MM.1S (cell line): Measurements from ENCODE around the gene KDM4E.

Source experiments
- EZH2 ChIP-seq: fragments of 300-600 bp; sonication (generic); optimal IDR thresholded peaks from 2 replicates; pipeline ENCODE3; 2017; ENCODE audit warnings: low read depth, mild to moderate bottlenecking, antibody characterized with exemption, low read length, mixed read lengths
- TF ChIP-seq, protein P1 (sequence below): fragments of 300-600 bp; sonication (generic); IDR thresholded peaks from 2 replicates; pipeline ENCODE4 v1.5.1; 2016; ENCODE audit warnings: antibody characterized with exemption, low read length, mixed read lengths

DNA sequence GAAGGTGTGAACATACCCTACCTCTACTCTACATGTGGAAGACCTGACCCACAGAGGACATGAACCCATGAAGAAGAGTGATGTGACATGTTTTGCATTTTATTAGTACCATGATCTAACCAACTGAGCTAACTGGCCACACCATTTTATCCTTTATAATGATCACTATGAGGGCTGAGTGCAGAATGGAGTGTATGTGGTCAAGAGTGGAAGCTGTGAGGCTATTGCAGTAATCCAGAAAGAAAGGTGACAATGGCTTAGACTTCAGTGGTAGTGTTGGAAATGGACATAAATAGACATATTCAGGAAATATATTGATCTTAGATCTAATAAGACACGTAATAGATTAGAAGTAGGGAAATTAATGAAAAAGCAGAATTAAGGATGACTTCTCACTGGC lies 45.4 kb downstream of the KDM4E start:
- TF ChIP-seq, protein P1, sequence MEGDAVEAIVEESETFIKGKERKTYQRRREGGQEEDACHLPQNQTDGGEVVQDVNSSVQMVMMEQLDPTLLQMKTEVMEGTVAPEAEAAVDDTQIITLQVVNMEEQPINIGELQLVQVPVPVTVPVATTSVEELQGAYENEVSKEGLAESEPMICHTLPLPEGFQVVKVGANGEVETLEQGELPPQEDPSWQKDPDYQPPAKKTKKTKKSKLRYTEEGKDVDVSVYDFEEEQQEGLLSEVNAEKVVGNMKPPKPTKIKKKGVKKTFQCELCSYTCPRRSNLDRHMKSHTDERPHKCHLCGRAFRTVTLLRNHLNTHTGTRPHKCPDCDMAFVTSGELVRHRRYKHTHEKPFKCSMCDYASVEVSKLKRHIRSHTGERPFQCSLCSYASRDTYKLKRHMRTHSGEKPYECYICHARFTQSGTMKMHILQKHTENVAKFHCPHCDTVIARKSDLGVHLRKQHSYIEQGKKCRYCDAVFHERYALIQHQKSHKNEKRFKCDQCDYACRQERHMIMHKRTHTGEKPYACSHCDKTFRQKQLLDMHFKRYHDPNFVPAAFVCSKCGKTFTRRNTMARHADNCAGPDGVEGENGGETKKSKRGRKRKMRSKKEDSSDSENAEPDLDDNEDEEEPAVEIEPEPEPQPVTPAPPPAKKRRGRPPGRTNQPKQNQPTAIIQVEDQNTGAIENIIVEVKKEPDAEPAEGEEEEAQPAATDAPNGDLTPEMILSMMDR: no peak
- TF ChIP-seq EZH2: no peak
